Measurements from ENCODE around the gene SLC1A7.

GRCh38 chr1:53130598-53130877, 11.9 kb downstream of the SLC1A7 start:
- TF ChIP-seq POLR2A (IDR thresholded peaks at IDR 0.05; ENCODE audit: extremely low read depth, insufficient read length) (no peak), MAX (IDR thresholded peaks at IDR 0.05; ENCODE audit: low read depth, low read length) (no peak), MYC (IDR thresholded peaks at IDR 0.05; ENCODE audit: low read depth, low read length) (no peak)

Measured in NB4 (cell line).